Retinal pigment epithelial cell (primary cell): ENCODE measurements around the gene GATA2.

Experiments
- DNase-seq: peaks from one replicate; pipeline ENCODE4 v3.0.0-alpha.2; 2010; ENCODE audit warnings: low read depth
- H3K4me3 ChIP-seq: 2 replicates; pipeline ENCODE4 v1.5.1; 2011; ENCODE audit warnings: mild to moderate bottlenecking, low read length, control low read depth, moderate library complexity
- CTCF ChIP-seq: conservative IDR thresholded peaks from 2 replicates; pipeline ENCODE4 v1.5.1; 2011; ENCODE audit warnings: low read depth, low read length, control low read depth, inconsistent platforms

The GATA2 gene

GRCh38 chr3:128479558-128480086, 13.4 kb downstream of the GATA2 start:
- TF ChIP-seq CTCF, result no peak
- DNase-seq, result no peak
- H3K4me3 ChIP-seq, result no peak overlapping the region

- no peak for TF ChIP-seq CTCF
- H3K4me3 ChIP-seq, result no peak overlapping the region
- no peak for DNase-seq
These were observed 14.2 kb downstream of the GATA2 start for GRCh38 chr3:128478576-128479506.

GRCh38 chr3:128476659-128477058, 16.3 kb downstream of the GATA2 start:
- H3K4me3 ChIP-seq, result no peak overlapping the region
- DNase-seq, result no peak
- no peak for TF ChIP-seq CTCF

GRCh38 chr3:128475355-128475754, 17.6 kb downstream of the GATA2 start:
- no peak for TF ChIP-seq CTCF
- no peak overlapping the region for H3K4me3 ChIP-seq

GRCh38 chr3:128473737-128474136, 19.3 kb downstream of the GATA2 start:
- DNase-seq, result no peak
- H3K4me3 ChIP-seq, result no peak overlapping the region
- no peak for TF ChIP-seq CTCF

More at GRCh38 chr3:128475355-128475754, 17.6 kb downstream of the GATA2 start:
- DNase-seq, result no peak

GRCh38 chr3:128473180-128473519, 19.9 kb downstream of the GATA2 start:
- no peak overlapping the region for H3K4me3 ChIP-seq
- DNase-seq, result no peak
- no peak for TF ChIP-seq CTCF
